Hematopoietic multipotent progenitor cell (in vitro differentiated cells): ENCODE results near the gene NIF3L1. TPM values are rescaled to one million over a fixed set of nuclear protein-coding genes. Genes with fewer than 3 reads are reported as not detected.
A peak's percentile ranks its signal among the peaks of the same experiment; 100 is the strongest.

ENCODE experiments used
- DNase-seq, 3 donors: peaks; one replicate each; pipeline ENCODE4 v3.0.0-alpha.2; 2011 to 2015; ENCODE audit warnings: low read depth in 2 of 3, low spot score in 2 of 3
- total RNA-seq: library from RNA; depleted of rRNA; stranded (reverse); fragments of >200 nt; gene quantifications from one replicate; pipeline ENCODE4 v1.2.3, GENCODE V29; 2012

Gene NIF3L1, protein sequence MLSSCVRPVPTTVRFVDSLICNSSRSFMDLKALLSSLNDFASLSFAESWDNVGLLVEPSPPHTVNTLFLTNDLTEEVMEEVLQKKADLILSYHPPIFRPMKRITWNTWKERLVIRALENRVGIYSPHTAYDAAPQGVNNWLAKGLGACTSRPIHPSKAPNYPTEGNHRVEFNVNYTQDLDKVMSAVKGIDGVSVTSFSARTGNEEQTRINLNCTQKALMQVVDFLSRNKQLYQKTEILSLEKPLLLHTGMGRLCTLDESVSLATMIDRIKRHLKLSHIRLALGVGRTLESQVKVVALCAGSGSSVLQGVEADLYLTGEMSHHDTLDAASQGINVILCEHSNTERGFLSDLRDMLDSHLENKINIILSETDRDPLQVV
- 19.7 TPM for total RNA-seq

DNA sequence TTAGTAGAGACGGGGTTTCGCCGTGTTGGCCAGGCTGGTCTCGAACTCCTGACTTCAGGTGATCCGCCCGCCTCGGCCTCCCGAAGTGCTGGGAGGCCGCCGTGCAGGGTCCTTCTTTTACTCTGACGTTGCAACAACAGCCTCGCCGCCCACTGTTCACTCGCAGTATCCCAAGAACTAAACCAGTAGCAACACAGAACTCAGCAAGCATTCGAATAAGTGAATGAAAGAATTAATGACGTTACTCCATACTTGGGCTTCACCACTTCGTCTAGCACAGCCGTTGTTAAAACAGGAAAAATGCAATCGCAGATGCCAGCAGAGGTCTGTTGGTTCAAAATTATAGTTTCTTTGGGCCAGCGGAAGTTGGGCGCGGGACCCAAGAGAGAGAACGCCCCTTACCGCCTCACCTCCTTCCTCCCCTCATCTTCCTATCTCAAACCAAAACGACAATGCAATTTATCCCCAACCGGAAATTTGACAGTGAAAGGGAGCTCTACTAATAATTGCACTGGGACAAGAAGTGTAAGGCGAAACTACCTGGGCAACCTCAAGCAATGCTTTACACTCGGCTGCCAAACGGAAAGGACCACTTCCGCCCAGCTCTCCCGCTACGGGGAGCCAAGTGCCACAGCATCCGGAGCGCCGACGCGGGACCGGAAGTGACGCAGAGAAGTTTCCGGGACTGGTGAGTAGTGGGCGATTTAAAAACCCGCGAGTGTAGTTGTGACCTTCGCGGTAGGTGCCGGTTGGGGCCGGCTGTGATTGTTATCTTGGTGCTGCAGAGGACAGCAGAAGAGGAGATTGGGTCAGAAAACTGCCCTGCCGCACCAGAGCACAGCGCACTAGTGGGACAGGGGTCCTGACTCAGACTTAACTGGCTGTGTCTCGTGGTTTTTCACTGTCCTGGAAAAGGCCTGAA lies at the start of gene NIF3L1, which contains the start of gene PPIL3:
NIF3L1 (plus strand) TSS at position 668 of the 922 bp plus-strand sequence. CDS start 2,573 bp downstream, outside the sequence.
PPIL3 (minus strand) TSS at position 374 of the 922 bp plus-strand sequence. CDS start 1,462 bp downstream, outside the sequence.
- DNase-seq = peak; percentile 94 to 99 (median 99)

DNA sequence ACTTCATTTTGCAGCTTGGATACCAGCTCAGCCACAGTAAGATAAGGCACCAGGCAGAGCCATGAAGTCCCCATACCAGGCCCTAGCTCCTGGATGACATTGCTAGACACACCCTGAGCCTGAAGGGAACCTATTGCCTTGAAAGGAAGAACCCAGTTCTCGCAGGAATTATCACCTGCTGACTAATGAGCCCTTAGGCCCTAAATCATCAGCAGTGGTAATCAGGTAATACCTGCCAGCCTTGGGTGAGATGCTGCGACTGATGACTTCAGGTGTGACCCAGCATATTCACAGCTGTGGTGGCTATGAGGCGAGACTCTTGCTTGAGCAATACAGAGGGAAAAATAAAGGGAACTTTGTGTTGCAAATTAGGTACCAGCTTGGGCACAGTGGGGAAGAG lies 49.7 kb upstream of the NIF3L1 start:
- DNase-seq = no peak

DNA sequence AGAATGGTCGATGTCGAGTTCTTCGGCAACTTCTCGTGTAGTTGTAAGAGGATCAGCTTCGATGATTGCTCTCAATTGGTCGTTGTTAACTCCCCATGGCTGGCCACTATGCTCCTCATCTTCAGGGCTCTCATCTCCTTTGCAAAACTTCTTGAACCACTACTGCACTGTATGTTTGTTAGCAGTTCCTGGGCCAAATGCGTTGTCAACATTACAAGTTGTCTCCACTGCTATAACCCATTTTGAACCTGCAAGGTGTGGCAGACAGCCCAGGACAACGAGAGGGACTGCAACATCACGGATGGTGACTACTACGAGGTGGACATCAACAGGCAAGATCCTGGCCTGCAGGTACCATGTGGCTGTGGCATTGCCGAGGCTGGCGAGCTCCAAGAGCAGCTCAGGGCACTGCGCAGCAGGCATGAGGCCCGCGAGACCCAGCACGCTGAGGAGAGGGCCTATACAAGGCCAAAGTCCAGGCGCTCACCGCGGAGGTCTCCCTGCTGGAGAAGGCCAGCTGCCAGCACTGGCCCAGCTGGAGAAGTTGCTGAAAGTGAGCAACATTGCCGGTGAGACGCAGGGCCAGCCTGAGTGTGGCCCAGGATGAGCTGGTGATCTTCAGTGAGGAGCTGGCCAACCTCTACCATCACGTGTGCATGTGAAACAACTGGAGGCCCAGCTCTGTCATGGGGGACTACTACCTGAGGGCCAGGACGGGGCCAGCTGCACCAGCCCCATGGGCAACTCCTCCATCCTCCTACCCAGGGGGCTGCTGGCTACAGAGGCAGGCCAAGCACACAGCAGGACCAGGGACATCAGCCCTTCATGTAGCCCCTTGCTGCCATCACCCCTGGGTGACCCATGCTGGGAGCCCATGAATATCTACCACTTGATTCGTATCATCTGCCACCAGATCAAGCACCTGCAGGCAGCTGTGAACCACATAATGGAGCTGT lies 44.9 kb upstream of the NIF3L1 start:
- no peak for DNase-seq

DNA sequence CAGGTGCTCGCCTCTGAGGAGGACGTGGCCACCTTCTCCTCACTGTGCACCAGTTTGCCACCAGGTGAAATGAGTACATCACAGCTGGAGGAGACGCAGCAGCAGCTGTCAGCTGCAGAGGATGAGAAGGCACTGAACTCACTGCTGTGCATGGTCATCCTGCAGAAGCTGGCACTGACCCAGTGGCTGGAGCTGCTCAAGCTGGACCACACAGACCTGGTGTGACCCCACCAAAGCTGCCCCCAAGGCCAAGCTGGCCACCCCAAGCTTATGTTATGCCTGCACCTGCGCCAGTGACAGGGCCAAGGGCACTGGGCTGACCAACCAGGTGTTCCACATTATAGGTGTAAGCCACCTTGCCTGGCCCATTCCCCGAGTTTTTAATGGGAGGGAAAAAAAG lies 44.0 kb upstream of the NIF3L1 start:
- DNase-seq = no peak

DNA sequence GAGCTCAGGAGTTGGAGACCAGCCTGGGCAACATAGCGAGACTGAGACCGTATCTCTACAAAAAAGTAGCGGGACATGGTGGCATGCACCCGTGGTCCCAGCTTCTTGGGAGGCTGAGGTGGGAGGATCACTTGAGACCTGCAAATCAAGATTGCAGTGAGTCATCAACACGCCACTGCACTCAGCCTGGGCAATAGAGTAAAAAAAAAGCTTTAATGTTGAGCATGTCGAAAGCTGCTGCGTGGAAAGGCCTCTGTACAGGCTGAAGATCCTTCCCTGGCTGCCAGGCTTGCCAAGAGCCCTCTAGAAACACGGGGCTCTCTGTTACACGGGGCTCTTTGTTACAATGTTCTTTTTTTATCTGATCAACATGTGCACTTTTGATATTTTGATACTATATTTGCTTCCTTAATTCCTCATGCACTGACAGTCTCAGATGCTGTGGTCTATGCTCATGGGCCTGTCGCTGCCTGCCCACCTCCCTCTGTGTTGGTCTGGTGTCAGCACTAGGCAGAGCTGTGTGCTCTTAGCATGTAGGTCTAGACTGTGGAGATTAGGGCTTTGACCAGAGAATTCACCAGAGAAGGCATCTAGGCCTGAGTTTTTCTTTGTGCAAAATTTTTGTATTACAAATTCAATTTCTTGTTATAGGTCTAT lies 43.4 kb upstream of the NIF3L1 start:
- no peak for DNase-seq

DNA sequence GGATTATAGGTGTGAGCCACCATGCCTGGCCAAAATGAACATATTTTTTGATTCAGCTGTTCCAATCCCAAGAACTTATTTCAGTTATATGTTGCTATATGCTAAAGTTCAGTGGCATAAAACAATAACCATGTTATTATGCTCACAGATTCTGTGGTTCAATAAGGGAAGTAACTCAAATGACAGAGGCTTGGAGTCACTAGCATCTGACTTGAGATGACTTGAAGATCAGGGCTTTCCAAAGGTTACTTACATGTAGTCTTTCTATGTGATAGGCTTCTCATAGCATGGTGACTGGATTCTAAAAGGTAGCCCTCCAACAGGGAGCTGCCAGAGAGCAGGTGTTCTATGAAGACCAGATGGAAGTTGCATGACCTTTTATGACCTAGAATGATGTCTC lies 41.9 kb upstream of the NIF3L1 start:
- no peak for DNase-seq

DNA sequence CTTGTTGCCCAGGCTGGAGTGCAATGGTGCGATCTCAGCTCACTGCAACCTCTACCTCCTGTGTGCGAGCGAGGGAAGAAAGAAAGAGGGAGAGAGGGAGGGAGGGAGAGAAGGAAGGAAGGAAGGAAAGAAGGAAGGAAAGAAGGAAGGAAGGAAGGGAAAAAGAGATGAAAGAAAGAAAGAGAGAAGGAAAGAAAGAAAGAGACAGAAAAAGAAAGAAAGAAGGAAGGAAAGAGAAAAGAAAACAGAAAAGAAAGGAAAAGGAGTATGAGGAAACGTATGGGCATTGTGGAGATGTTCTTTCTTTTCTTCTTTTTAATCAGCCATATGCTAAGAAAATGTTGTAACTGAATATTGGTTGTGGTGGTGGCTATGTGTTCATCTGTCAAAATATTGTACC lies 41.2 kb upstream of the NIF3L1 start:
- no peak for DNase-seq

DNA sequence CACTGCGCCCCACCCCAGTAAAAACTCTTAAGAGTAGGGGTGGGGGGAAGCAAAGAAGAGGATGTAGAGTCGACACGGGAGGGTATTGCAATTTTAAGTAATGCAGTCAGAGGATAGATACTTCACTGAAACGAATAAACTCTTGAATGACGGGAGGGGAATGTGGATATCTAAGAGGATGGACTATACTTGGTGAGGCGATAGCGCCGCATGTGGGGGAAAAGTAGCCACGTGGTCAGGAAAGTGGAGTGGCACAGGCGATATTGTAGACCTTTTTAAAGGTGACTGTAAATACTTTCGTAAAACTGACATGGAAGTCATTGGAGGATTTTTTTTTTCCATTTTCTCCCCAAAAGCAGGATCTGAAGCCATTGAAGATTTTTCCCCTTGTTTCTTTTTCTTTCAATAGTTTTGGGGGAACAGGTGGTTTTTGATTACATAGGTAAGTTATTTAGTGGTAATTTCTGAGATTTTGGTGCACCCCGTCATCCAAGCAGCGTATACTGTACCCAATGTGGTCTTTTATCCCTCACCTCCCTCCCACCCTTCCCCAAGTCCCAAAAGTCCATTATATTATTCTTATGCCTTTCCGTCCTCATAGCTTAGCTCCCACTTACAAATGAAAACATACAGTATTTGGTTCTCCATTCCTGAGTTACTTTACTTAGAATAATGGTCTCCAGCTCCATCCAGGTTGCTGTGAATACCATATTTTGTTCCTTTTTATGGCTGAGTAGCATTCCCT lies 38.5 kb upstream of the NIF3L1 start:
- DNase-seq = no peak

DNA sequence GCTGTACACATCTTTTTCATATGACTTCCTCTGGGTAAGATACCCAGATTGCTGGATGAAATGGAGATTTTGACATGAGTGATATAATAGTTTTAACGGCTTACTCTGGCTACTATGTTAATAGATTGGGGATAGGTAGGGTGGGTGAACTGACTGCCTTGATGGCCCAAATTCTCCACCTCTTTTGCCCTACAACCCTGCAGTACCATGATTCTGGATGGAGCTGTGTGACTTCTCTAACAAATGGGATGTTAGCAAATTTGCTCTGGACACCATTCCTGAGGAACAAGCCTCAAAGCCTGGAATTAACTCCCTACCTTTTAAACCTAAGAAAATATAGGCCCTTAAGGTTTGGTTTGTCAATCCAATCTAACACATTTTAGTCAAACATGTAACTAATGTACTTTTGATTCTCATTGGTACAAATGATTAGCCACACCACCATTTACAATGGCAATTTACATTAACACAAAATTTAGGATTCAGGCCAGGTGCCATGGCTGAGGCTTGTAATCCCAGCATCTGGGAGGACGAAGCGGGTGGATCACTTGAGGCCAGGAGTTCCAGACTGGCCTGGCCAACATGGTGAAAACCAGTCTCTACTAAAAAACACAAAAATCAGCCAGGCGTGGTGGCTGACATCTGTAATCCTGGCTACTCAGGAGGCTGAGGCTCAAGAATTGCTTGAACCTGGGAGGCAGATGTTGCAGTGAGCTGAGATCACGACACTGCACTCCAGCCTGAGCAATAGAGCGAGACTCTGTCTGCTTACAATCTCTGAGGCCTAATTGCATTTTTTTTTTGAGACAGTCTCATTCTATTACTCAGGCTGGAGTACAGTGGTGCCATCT lies 37.5 kb upstream of the NIF3L1 start:
- DNase-seq = no peak

DNA sequence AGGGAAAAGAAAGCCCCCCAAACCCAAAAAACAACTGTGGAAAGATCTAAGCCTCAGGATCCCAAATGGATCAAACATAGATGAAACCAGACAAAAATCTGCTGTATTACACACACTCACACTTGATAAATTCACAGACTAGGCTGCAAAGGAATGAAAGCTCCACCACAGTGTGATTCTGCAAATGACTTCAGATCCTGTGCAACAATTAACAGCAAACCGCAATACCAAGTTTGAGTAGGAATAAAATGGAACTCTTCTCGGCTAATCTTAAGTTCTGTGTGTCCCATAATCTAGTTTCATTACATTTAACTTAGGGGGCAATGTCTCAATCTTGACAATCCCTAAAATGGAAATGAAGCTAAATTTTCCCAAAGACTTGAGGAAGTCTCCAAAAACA lies 36.6 kb upstream of the NIF3L1 start:
- no peak for DNase-seq

DNA sequence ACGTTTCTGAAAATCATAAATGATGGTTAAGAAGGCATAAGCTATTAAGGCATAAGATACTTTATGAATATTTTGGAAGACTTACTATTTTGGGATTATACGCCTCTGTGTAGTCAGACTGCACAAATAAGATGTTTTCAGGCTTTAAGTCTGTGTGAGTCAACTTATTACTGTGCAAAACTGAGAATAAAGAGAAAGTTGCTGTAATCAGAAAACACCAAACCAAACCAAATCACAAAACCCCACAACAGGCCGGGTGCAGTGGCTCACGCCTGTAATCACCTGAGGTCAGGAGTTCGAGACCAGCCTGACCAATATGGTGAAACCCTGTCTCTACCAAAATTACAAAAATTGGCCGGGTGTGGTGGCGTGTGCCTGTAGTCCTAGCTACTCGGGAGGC lies 32.4 kb upstream of the NIF3L1 start:
- DNase-seq = no peak

DNA sequence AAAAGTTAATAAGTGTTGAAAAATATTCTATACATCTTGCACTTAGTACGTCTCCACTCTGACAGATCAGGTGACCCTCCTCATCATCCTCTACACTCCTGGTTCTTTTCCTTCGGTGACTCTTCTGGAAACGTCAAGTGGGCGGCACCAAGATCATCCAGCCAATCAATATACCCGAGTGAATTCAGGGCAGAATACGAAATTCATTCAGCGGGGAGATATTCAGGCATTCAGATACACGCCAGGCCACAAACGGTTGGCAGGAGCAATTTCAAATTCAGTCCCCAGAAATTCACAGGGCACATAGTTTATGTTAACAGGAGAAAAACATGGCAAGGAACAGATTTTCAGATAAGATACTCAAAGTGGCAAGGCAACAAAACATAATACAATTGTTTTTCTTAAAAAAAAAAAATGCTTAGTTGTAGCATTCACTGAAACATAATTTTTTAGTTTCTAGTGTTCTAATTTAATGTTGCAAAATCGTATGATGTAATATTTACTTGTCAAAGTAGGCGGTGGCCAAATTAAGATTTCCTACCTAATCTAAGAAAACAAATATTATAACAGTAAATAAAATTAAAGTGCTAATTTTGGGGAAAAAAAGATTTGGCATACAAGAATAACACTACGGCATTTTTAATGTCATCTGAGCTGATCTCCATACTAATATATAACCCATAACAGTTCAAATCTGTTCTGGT lies 28.9 kb upstream of the NIF3L1 start:
- DNase-seq = no peak

DNA sequence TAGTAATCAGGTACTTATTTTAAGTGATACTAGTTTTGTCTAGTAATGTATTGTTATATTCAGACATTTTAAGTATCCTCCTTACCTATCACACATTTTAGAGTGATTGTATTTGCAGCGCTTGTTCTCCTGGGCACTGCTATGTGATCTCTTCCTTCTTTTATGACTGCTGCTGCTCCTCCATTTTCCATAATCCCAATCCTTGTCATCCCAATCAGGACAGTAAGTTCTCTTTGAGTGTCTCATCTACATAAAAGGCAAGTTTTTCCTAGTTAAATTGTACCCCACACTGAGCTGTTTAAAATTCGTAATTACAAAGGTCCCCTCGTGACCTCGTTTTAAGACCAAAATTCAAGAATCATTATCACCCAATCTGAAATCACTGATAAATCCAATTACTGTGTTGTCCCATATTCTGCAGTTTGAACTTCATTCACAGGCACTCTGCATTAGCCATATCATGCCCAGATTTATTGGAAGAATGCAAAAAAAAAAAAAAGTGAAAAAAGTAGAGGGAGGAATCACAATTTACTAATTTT lies 27.5 kb upstream of the NIF3L1 start:
- DNase-seq = no peak

DNA sequence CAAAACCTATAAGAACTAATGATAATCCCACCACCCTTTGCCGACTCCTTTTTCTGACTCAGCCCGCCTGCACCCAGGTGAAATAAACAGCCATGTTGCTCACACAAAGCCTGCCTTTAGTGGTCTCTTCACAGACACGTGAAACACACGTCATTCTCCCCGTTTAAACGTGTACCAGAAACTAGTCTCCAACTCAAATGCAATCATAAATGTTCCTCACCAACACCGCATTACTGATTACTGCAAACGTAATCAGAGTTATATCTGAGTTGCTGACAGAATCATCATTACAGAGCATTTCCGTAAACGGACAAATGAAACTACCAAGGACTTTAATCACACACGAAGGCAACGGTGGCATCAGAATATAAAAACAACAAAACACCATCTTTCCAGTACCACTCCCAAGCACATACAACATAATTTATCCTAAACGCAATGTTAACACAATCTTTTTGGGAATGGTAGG lies 26.6 kb upstream of the NIF3L1 start:
- DNase-seq = peak; percentile 29 to 76 (median 56)

DNA sequence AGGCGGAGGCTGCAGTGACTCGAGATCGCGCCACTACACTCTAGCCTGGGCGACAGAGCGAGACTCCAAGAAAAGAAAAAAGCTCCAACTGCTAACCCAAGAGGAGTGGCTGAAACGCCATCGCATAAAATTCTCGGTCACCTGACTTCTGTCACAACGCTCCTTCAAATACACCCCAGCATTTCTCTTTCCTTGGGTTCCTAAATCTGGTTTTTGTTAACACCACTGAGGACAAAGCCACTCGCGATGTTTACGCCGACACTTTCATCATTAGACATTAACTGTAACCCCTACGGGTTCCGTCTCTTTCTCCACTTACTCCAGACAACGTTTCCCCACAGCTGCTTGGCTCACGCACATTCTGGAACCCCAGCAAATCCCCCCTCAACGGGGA lies 25.4 kb upstream of the NIF3L1 start:
- no peak for DNase-seq

DNA sequence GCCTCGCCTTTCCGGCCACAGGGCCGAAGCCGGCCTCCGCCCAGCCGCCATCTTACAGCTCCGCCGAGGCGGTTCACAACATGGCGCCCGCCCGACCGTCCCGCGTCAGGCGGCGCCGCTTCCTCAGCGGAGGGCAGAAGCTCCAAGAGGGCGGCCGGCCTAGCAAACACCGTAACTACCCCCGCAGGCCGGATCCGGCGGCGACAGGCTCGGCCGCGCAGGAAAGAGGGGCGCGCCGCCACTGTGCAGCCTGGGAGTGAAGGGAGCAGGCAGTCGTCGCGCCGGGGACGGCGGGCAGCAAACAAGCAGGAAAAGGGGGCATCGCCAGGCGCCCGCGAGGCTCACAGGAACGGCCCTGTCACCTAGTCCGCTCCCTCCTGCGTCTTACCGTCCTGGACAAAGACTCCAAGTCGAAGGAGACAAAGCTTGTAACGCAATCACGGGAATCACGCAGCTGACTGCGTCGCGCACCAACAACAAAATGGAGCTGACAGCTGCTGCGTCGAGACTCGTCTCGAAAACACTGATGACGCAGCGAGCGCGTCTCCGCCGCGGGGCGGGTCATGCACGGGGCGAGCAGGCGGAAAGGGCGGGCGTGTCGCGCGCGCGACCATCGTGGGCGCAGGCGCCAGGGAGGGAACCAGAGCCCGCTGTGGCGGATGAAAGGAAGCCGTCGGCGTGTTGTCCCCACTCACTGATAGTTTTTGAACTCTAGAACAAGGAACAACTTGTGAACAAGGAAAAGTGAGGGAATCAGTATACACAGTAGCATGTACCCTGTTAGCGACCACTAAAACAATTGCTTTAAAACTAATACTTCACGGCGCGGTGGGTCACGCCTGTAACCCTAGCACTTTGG lies 24.8 kb upstream of the NIF3L1 start, which contains the start of gene CLK1:
CLK1 (minus strand) TSS at position 483 of the 859 bp plus-strand sequence. CDS start 2,796 bp downstream, outside the sequence.
- peak; percentile 94 to 97 (median 96) for DNase-seq
